GM23338 (cell line): Measurements from ENCODE around the gene DNAJC7. TPM values are rescaled to one million over a fixed set of nuclear protein-coding genes. Genes with fewer than 3 reads are reported as not detected.

Experiments used
- ATAC-seq: fragments of 200-7000 bp; cut with Tn5 transposase; 3 replicates; pipeline ENCODE4 v1.9.1; 2020
- DNase-seq: peaks from one replicate; pipeline ENCODE4 v3.0.0-alpha.2; 2015; ENCODE audit warnings: low spot score
- H2AFZ ChIP-seq: fragments of 200-600 bp; sonication (generic); 2 replicates; pipeline ENCODE4 v1.8.0; 2016; ENCODE audit warnings: antibody characterized with exemption, mild to moderate bottlenecking, moderate library complexity
- H3F3A ChIP-seq: fragments of 200-600 bp; sonication (generic); replicated peaks from 2 replicates; pipeline ENCODE4 v1.8.0; 2017; ENCODE audit warnings: antibody characterized with exemption, mixed run types, low read depth
- H3K27ac ChIP-seq: fragments of 200-600 bp; sonication (generic); 2 replicates; pipeline ENCODE4 v1.6.1; 2016; ENCODE audit warnings: low read depth
- H3K27me3 ChIP-seq: fragments of 200-600 bp; sonication (generic); 2 replicates; pipeline ENCODE4 v1.8.0; 2016; ENCODE audit warnings: mild to moderate bottlenecking, mixed run types, moderate library complexity; ENCODE audit not compliant: insufficient read depth
- H3K36me3 ChIP-seq: fragments of 200-600 bp; sonication (generic); 2 replicates; pipeline ENCODE4 v1.8.0; 2016; ENCODE audit warnings: mild to moderate bottlenecking; ENCODE audit not compliant: insufficient read depth
- H3K4me1 ChIP-seq: fragments of 200-600 bp; sonication (generic); 2 replicates; pipeline ENCODE4 v1.8.0; 2016; ENCODE audit warnings: mild to moderate bottlenecking, moderate library complexity; ENCODE audit not compliant: insufficient read depth
- H3K4me2 ChIP-seq: fragments of 200-600 bp; sonication (generic); 2 replicates; pipeline ENCODE4 v1.7.1; 2017; ENCODE audit warnings: mixed run types
- H3K4me3 ChIP-seq: fragments of 200-600 bp; sonication (generic); 2 replicates; pipeline ENCODE4 v1.6.1; 2016; ENCODE audit warnings: mixed run types
- H3K79me2 ChIP-seq: fragments of 200-600 bp; sonication (generic); replicated peaks from 2 replicates; pipeline ENCODE4 v1.8.0; 2017; ENCODE audit warnings: mild to moderate bottlenecking; ENCODE audit not compliant: insufficient read depth
- H3K9me2 ChIP-seq: fragments of 200-600 bp; sonication (generic); 2 replicates; pipeline ENCODE4 v1.8.0; 2017; ENCODE audit not compliant: insufficient read depth
- H4K20me1 ChIP-seq: fragments of 200-600 bp; sonication (generic); replicated peaks from 2 replicates; pipeline ENCODE4 v1.8.0; 2017; ENCODE audit warnings: mild to moderate bottlenecking; ENCODE audit not compliant: insufficient read depth
- H3K27ac Mint-ChIP-seq: 2 replicates; pipeline ENCODE4 v1.8.0; 2020; ENCODE audit warnings: inconsistent platforms, mild to moderate bottlenecking, moderate library complexity, mixed read lengths
- H3K27me3 Mint-ChIP-seq: 3 replicates; pipeline ENCODE4 v1.8.0; 2022; ENCODE audit warnings: low read depth, mild to moderate bottlenecking, moderate library complexity, mixed read lengths, inconsistent platforms; ENCODE audit not compliant: insufficient read depth, poor library complexity
- H3K36me3 Mint-ChIP-seq: 3 replicates; pipeline ENCODE4 v1.8.0; 2021; ENCODE audit warnings: low read depth, mild to moderate bottlenecking, inconsistent platforms, moderate library complexity, mixed read lengths
- H3K4me1 Mint-ChIP-seq: 3 replicates; pipeline ENCODE4 v1.8.0; 2020; ENCODE audit warnings: mild to moderate bottlenecking, inconsistent platforms, mixed read lengths
- H3K4me3 Mint-ChIP-seq: 3 replicates; pipeline ENCODE4 v1.8.0; 2021; ENCODE audit warnings: moderate library complexity, mild to moderate bottlenecking, inconsistent platforms, mixed read lengths
- H3K9me3 Mint-ChIP-seq: 3 replicates; pipeline ENCODE4 v1.8.0; 2020; ENCODE audit warnings: moderate library complexity, mild to moderate bottlenecking, inconsistent platforms, mixed read lengths
- CREB1 ChIP-seq: fragments of 250-450 bp; sonication (Bioruptor Pico); IDR thresholded peaks from 2 replicates; pipeline ENCODE4 v1.5.0; 2020; ENCODE audit warnings: low read depth, mild to moderate bottlenecking, moderate library complexity
- EZH2 ChIP-seq: fragments of 200-600 bp; sonication (generic); IDR thresholded peaks from one replicate; pipeline ENCODE4 v1.8.0; 2017; ENCODE audit warnings: antibody characterized with exemption, mild to moderate bottlenecking, low read depth; ENCODE audit not compliant: unreplicated experiment
- EZH2phosphoT487 ChIP-seq: fragments of 200-600 bp; sonication (generic); IDR thresholded peaks from one replicate; pipeline ENCODE4 v1.8.1; 2018; ENCODE audit warnings: antibody characterized with exemption; ENCODE audit not compliant: unreplicated experiment
- POLR2AphosphoS5 ChIP-seq: IDR thresholded peaks from 2 replicates; pipeline ENCODE4 v1.6.1; 2016; ENCODE audit warnings: antibody characterized with exemption, low read depth
- STAT1 ChIP-seq: IDR thresholded peaks from one replicate; pipeline ENCODE4 v1.6.1; 2016; ENCODE audit warnings: antibody characterized with exemption; ENCODE audit not compliant: unreplicated experiment
- ZNF114 ChIP-seq: fragments of 250-450 bp; sonication (Bioruptor Pico); IDR thresholded peaks from 2 replicates; pipeline ENCODE4 v1.5.0; 2020; ENCODE audit warnings: mild to moderate bottlenecking, moderate library complexity
- ZNF331 ChIP-seq: fragments of 250-450 bp; sonication (Bioruptor Pico); IDR thresholded peaks from 2 replicates; pipeline ENCODE4 v1.5.0; 2020; ENCODE audit warnings: low read depth, mild to moderate bottlenecking, moderate library complexity
- polyA plus RNA-seq: library from polyadenylated mRNA; unstranded; fragments of >200 nt; fragmentation: Nextera tagmentation; extraction: Ambion mirVana; gene quantifications from 2 replicates; pipeline ENCODE4 v1.2.1, GENCODE V29; 2016
- total RNA-seq: library from RNA; depleted of rRNA; stranded (reverse); fragments of >200 nt; shearing (Covaris generic); gene quantifications from 2 replicates; pipeline ENCODE4 v1.2.3, GENCODE V29; 2014
- TF ChIP-seq, protein P1 (sequence below), 2 experiments: fragments of 200-600 bp in 1 of 2; sonication (generic) in 1 of 2; conservative IDR thresholded peaks; 2 replicates each; pipeline versions ENCODE4 v1.5.1 to v1.6.1; 2016 to 2017; ENCODE audit warnings: antibody characterized with exemption in 2 of 2, low read depth in 2 of 2, mild to moderate bottlenecking in 2 of 2, moderate library complexity in 1 of 2
- TF ChIP-seq, protein P2 (sequence below): IDR thresholded peaks from 2 replicates; pipeline ENCODE4 v1.6.1; 2016; ENCODE audit warnings: antibody characterized with exemption
- TF ChIP-seq, protein P3 (sequence below): IDR thresholded peaks from one replicate; pipeline ENCODE4 v1.6.1; 2018; ENCODE audit warnings: antibody characterized with exemption; ENCODE audit not compliant: unreplicated experiment
- TF ChIP-seq, protein P4 (sequence below): fragments of 250-450 bp; sonication (Bioruptor Pico); IDR thresholded peaks from 2 replicates; pipeline ENCODE4 v1.5.0; 2020; ENCODE audit warnings: mild to moderate bottlenecking, moderate library complexity

The DNAJC7 gene
- total and polyA plus RNA-seq, 2 experiments from 2014 or later: 139 to 141 TPM

DNA sequence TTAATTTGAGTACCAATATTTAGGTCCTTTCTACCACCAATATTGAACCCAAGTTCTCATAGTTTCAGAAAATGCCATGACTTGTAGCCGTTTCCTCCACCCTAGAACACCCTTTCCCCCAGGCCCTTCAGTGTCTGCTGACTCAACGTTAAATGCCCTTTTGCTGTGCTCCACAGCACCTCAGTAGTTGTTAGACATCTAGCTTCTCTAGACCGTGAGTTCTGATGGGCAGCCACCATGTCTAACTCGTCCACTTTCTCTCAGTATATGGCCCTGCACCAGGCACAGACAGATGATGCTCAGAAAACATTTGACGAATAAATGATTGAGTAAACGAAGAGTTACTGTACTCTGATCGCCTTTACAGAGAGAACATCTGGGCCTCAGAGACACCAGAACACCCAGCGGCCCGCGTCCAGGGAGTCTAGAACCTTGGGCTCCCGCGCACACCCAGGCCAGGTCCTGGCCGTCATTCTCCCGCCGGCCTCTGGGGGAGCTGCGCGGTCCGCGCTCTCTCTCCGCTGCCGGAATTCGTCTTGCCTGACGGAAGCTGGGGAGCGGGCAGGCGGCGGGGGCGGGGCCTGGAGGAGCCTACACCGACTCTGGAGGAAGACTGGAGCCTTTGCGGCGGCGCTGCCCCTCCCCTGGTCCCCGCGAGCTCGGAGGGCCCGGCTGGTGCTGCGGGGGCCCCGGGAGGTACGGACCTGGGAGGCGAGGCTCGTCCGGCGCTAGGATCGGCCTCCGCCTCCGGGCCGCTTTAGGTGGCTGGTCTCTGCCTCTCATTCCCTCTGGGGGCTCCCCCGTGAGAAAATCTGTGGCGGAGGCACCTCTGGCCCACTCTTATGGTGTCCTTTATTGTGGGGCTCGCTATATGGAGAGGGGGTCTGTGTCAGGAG lies 2.5 kb upstream of the DNAJC7 start, which contains the start of gene NKIRAS2 (continued):
- TF ChIP-seq EZH2 (no peak), ZNF114 (CRISPR knock-in tag) (no peak), POLR2AphosphoS5 (peak; percentile 80), STAT1 (no peak), CREB1 (peak; percentile 72)
- TF ChIP-seq, protein P1, sequence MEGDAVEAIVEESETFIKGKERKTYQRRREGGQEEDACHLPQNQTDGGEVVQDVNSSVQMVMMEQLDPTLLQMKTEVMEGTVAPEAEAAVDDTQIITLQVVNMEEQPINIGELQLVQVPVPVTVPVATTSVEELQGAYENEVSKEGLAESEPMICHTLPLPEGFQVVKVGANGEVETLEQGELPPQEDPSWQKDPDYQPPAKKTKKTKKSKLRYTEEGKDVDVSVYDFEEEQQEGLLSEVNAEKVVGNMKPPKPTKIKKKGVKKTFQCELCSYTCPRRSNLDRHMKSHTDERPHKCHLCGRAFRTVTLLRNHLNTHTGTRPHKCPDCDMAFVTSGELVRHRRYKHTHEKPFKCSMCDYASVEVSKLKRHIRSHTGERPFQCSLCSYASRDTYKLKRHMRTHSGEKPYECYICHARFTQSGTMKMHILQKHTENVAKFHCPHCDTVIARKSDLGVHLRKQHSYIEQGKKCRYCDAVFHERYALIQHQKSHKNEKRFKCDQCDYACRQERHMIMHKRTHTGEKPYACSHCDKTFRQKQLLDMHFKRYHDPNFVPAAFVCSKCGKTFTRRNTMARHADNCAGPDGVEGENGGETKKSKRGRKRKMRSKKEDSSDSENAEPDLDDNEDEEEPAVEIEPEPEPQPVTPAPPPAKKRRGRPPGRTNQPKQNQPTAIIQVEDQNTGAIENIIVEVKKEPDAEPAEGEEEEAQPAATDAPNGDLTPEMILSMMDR (conservative IDR thresholded peaks at IDR 0.05; ENCODE audit: low read depth in 2 of 2): peak; percentile 74 to 81
- TF ChIP-seq, protein P2, sequence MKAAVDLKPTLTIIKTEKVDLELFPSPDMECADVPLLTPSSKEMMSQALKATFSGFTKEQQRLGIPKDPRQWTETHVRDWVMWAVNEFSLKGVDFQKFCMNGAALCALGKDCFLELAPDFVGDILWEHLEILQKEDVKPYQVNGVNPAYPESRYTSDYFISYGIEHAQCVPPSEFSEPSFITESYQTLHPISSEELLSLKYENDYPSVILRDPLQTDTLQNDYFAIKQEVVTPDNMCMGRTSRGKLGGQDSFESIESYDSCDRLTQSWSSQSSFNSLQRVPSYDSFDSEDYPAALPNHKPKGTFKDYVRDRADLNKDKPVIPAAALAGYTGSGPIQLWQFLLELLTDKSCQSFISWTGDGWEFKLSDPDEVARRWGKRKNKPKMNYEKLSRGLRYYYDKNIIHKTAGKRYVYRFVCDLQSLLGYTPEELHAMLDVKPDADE: peak; percentile 92
- TF ChIP-seq, protein P3, sequence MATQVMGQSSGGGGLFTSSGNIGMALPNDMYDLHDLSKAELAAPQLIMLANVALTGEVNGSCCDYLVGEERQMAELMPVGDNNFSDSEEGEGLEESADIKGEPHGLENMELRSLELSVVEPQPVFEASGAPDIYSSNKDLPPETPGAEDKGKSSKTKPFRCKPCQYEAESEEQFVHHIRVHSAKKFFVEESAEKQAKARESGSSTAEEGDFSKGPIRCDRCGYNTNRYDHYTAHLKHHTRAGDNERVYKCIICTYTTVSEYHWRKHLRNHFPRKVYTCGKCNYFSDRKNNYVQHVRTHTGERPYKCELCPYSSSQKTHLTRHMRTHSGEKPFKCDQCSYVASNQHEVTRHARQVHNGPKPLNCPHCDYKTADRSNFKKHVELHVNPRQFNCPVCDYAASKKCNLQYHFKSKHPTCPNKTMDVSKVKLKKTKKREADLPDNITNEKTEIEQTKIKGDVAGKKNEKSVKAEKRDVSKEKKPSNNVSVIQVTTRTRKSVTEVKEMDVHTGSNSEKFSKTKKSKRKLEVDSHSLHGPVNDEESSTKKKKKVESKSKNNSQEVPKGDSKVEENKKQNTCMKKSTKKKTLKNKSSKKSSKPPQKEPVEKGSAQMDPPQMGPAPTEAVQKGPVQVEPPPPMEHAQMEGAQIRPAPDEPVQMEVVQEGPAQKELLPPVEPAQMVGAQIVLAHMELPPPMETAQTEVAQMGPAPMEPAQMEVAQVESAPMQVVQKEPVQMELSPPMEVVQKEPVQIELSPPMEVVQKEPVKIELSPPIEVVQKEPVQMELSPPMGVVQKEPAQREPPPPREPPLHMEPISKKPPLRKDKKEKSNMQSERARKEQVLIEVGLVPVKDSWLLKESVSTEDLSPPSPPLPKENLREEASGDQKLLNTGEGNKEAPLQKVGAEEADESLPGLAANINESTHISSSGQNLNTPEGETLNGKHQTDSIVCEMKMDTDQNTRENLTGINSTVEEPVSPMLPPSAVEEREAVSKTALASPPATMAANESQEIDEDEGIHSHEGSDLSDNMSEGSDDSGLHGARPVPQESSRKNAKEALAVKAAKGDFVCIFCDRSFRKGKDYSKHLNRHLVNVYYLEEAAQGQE: no peak

DNA sequence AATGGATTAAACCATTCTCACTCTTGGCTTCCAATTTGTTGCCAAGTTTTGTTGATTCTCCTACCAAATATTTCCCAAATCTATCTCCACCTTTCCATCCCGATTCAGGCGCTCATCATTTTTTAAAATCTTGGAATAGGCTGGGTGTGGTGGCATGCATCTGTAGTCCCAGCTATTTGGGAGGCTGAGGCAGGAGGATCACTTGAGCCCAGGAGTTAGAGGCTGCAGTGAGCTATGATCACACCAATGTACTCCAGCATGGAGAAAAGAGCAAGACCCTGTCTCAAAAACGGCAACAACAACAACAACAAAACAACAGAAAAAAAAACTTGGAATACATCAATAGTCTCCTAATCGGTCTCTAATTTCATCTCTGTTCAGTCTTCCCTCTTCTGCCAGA lies 1.7 kb upstream of the DNAJC7 start:
- H3K36me3 Mint-ChIP-seq: peaks cover 50% of the 10 kb centered on the region
- Histone ChIP-seq H3K36me3 (peaks cover 6% of the 10 kb centered on the region), H3F3A (peaks cover 42% of the 10 kb centered on the region), H3K9me2 (peaks cover 9% of the 10 kb centered on the region), H4K20me1 (peaks cover 9% of the 10 kb centered on the region; the same call in 1 of the 2 replicates), H2AFZ (no peak overlapping the region), H3K27ac (no peak overlapping the region), H3K79me2 (peaks cover 47% of the 10 kb centered on the region), H3K27me3 (no peaks in the 10 kb centered on the region), H3K4me2 (no peak overlapping the region), H3K4me3 (no peak overlapping the region), H3K4me1 (peaks cover 19% of the 10 kb centered on the region)
- H3K4me1 Mint-ChIP-seq: peaks cover 37% of the 10 kb centered on the region
- ATAC-seq (no peak), DNase-seq (no peak)
- TF ChIP-seq, protein P4, sequence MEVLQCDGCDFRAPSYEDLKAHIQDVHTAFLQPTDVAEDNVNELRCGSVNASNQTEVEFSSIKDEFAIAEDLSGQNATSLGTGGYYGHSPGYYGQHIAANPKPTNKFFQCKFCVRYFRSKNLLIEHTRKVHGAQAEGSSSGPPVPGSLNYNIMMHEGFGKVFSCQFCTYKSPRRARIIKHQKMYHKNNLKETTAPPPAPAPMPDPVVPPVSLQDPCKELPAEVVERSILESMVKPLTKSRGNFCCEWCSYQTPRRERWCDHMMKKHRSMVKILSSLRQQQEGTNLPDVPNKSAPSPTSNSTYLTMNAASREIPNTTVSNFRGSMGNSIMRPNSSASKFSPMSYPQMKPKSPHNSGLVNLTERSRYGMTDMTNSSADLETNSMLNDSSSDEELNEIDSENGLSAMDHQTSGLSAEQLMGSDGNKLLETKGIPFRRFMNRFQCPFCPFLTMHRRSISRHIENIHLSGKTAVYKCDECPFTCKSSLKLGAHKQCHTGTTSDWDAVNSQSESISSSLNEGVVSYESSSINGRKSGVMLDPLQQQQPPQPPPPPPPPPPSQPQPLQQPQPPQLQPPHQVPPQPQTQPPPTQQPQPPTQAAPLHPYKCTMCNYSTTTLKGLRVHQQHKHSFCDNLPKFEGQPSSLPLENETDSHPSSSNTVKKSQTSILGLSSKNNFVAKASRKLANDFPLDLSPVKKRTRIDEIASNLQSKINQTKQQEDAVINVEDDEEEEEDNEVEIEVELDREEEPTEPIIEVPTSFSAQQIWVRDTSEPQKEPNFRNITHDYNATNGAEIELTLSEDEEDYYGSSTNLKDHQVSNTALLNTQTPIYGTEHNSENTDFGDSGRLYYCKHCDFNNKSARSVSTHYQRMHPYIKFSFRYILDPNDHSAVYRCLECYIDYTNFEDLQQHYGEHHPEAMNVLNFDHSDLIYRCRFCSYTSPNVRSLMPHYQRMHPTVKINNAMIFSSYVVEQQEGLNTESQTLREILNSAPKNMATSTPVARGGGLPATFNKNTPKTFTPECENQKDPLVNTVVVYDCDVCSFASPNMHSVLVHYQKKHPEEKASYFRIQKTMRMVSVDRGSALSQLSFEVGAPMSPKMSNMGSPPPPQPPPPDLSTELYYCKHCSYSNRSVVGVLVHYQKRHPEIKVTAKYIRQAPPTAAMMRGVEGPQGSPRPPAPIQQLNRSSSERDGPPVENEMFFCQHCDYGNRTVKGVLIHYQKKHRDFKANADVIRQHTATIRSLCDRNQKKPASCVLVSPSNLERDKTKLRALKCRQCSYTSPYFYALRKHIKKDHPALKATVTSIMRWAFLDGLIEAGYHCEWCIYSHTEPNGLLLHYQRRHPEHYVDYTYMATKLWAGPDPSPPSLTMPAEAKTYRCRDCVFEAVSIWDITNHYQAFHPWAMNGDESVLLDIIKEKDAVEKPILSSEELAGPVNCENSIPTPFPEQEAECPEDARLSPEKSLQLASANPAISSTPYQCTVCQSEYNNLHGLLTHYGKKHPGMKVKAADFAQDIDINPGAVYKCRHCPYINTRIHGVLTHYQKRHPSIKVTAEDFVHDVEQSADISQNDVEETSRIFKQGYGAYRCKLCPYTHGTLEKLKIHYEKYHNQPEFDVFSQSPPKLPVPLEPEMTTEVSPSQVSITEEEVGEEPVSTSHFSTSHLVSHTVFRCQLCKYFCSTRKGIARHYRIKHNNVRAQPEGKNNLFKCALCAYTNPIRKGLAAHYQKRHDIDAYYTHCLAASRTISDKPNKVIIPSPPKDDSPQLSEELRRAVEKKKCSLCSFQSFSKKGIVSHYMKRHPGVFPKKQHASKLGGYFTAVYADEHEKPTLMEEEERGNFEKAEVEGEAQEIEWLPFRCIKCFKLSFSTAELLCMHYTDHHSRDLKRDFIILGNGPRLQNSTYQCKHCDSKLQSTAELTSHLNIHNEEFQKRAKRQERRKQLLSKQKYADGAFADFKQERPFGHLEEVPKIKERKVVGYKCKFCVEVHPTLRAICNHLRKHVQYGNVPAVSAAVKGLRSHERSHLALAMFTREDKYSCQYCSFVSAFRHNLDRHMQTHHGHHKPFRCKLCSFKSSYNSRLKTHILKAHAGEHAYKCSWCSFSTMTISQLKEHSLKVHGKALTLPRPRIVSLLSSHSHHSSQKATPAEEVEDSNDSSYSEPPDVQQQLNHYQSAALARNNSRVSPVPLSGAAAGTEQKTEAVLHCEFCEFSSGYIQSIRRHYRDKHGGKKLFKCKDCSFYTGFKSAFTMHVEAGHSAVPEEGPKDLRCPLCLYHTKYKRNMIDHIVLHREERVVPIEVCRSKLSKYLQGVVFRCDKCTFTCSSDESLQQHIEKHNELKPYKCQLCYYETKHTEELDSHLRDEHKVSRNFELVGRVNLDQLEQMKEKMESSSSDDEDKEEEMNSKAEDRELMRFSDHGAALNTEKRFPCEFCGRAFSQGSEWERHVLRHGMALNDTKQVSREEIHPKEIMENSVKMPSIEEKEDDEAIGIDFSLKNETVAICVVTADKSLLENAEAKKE: no peak
- TF ChIP-seq POLR2AphosphoS5: no peak
- no peak for TF ChIP-seq CREB1
- TF ChIP-seq EZH2phosphoT487: no peak
- no peak for TF ChIP-seq ZNF331
- no peak overlapping the region for H3K27ac Mint-ChIP-seq
- peak overlapping the region; percentile 99 for H3K4me3 Mint-ChIP-seq
- peaks cover 2% of the 10 kb centered on the region; the same call in 1 of the 3 replicates for H3K9me3 Mint-ChIP-seq
- peaks cover 11% of the 10 kb centered on the region for H3K27me3 Mint-ChIP-seq
